ENCODE data around the gene HBM.
"Not testable (repeated sequence)": the region's sequence is repeated elsewhere in the genome, so short reads cannot be mapped to it uniquely, and the experiment has no call there.

HBM gene

GRCh38 chr16:188674-189073, 22.9 kb downstream of the HBM start:
- no peak for DNase-seq

- DNase-seq = no peak
These were observed 23.9 kb downstream of the HBM start for GRCh38 chr16:189604-190186.

- no peak for DNase-seq
These were observed 26.1 kb downstream of the HBM start for GRCh38 chr16:191831-192230.

GRCh38 chr16:192686-193085, 26.9 kb downstream of the HBM start:
- no peak for DNase-seq

DNA sequence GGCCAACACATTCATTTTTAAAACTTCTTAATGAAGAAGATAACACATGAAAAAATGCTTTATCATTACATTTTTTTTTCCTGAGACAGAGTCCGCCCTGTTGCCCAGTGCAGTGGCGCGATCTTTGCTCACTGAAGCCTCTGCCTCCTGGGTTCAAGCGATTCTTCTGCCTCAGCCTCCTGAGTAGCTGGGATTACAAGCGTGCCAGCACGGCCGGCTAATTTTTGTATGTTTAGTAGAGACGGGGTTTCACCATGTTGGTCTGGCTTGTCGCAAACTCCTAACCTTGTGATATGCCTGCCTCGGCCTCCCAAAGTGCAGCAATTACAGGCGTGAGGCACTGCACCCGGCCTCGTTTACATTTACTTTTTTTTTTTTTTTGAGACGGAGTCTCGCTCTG, 27.7 kb downstream of the HBM start:
- DNase-seq = no peak

GRCh38 chr16:194516-194915, 28.7 kb downstream of the HBM start:
- DNase-seq = no peak

DNA sequence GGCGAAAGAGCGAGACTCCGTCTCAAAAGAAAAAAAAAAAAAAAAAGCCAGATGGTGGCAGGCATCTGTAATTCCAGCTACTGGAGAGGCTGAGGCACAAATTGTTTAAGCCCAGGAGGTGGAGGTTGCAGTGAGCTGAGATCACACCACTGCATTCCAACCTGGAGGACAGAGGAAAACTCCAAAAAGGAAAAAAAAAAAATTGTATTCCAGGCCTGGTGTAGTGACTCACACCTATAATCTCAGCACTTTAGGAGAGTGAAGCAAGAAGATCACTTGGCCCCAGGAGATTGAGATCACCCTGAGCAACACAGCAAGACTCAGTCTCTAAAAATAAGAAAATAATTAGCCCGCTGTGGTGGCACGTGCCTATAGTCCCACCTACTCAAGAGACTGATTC, 34.6 kb downstream of the HBM start:
- no peak for DNase-seq

GRCh38 chr16:203246-203645, 37.5 kb downstream of the HBM start:
- no peak for DNase-seq

DNA sequence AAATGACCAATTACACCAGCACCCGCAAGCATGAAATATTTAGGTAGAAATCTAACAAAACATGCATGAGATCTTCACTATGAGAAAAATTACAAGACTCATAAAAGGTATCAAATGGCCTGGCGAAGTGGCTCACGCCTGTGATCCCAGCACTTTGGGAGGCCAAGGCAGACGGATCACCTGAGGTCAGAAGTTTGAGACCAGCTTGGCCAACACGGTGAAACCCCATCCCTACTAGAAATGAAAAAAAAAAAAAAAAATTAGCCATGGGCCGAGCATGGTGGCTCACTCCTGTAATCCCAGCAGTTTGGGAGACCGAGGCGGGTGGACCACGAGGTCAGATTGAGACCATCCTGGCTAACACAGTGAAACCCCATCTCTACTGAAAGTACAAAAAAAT, 38.3 kb downstream of the HBM start:
- not testable (repeated sequence) for DNase-seq

DNA sequence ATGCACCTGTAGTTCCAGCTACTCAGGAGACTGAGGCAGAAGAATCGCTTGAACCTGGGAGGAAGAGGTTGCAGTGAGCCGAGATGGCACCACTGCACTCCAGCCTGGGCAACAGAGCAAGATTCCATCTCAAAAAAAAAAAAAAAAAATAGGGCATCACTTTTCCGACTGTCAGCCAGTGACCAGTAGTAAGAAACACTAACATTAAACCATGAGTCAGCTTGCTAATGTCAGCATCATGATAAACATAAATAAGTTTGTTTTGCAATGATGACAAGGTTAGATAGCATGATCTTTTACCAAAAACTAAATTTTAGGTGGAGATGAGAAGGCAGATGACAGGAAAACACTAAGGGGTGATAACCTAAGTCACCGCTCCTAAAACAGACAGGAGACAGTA, 43.6 kb downstream of the HBM start:
- DNase-seq = not testable (repeated sequence)

- not testable (repeated sequence) for DNase-seq
These were observed 45.9 kb downstream of the HBM start for GRCh38 chr16:211631-212180.

DNA sequence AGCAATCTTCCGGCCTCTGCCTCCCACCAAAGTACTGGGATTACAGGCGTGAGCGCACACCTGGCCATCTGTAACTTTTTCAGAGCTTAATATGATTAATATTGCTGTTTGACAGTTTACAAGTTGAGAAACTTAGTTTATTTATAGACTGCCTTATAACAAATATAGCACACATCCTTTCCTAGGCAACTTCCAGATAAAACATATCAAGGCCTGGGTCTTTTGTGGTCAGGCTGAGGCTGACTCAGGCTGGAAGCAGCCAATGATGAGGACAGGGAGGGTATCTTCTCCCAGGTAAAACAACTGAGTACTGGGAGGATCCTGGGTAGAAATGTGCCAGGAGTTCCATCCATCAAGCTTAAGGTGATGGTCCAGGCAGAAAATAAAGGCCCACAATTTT, 47.2 kb downstream of the HBM start:
- no peak for DNase-seq
